PC-3 (cell line): ENCODE measurements around the gene INTS3.

ENCODE experiments used
- CTCF ChIP-seq: fragments of 300-600 bp; sonication (generic); conservative IDR thresholded peaks from 2 replicates; pipeline ENCODE4 v1.5.1; 2017; ENCODE audit warnings: antibody characterized with exemption, low read depth, mild to moderate bottlenecking, low read length
- EZH2 ChIP-seq: fragments of 300-600 bp; sonication (generic); IDR thresholded peaks from one replicate; pipeline ENCODE4 v1.6.1; 2017; ENCODE audit warnings: antibody characterized with exemption, mild to moderate bottlenecking, low read length; ENCODE audit not compliant: unreplicated experiment
- EZH2phosphoT487 ChIP-seq: fragments of 300-600 bp; sonication (generic); IDR thresholded peaks from 2 replicates; pipeline ENCODE4 v1.6.1; 2018; ENCODE audit warnings: mild to moderate bottlenecking, antibody characterized with exemption, low read length, borderline replicate concordance

DNA sequence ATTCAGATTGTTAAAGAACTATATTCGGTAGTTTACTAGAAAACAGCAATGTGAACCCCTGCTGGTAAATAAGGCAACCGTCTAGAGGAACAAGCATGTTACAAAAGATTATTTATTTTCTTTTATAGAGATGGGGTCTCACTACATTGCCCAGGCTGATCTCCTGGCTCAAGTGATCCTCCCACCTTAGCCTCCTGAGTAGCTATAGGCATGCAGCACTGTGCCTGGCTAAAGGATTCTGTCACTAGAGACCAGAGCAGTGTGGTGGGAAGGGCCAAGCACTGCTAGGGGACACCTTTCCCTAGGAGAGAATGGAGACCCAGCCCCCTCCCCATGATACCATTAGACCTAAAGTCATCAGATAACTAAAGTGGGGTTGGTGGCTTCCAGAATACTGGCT lies 76.3 kb downstream of the INTS3 start:
- TF ChIP-seq CTCF: no peak
- no peak for TF ChIP-seq EZH2
- TF ChIP-seq EZH2phosphoT487: no peak
